Endothelial cell (in vitro differentiated cells): ENCODE measurements around the gene OCA2. TPM values are rescaled to one million over a fixed set of nuclear protein-coding genes. Genes with fewer than 3 reads are reported as not detected.

Source experiments
- DNase-seq: peaks from one replicate; pipeline ENCODE4 v3.0.0; 2021; ENCODE audit warnings: low spot score
- H3K27ac Mint-ChIP-seq: one replicate; pipeline ENCODE4 v1.8.0; 2021; ENCODE audit warnings: mixed read lengths, inconsistent platforms; ENCODE audit not compliant: unreplicated experiment
- H3K27me3 Mint-ChIP-seq: one replicate; pipeline ENCODE4 v1.8.0; 2021; ENCODE audit warnings: mild to moderate bottlenecking, moderate library complexity, mixed read lengths, inconsistent platforms; ENCODE audit not compliant: unreplicated experiment
- H3K36me3 Mint-ChIP-seq: one replicate; pipeline ENCODE4 v1.8.0; 2021; ENCODE audit warnings: mild to moderate bottlenecking, low read depth, mixed read lengths, inconsistent platforms; ENCODE audit not compliant: unreplicated experiment
- H3K4me1 Mint-ChIP-seq: one replicate; pipeline ENCODE4 v1.8.0; 2021; ENCODE audit warnings: mild to moderate bottlenecking, mixed read lengths, inconsistent platforms; ENCODE audit not compliant: unreplicated experiment
- H3K4me3 Mint-ChIP-seq: one replicate; pipeline ENCODE4 v1.8.0; 2021; ENCODE audit warnings: mild to moderate bottlenecking, mixed read lengths, inconsistent platforms; ENCODE audit not compliant: unreplicated experiment
- H3K9me3 Mint-ChIP-seq: one replicate; pipeline ENCODE4 v1.8.0; 2021; ENCODE audit warnings: mixed read lengths, inconsistent platforms; ENCODE audit not compliant: unreplicated experiment
- CTCF ChIP-seq: fragments of 200-600 bp; sonication (generic); IDR thresholded peaks from one replicate; pipeline ENCODE4 v1.5.0; 2021; ENCODE audit warnings: antibody characterized with exemption; ENCODE audit not compliant: unreplicated experiment
- total RNA-seq: library from RNA; stranded (reverse); fragmentation: NEBNext Ultra II Directional; extraction: Animal tissue kit (Norgen Biotek cat#: 25700); gene quantifications from one replicate; pipeline ENCODE4 v1.2.1, GENCODE V29; 2021; ENCODE audit not compliant: unreplicated experiment

OCA2 gene
- total RNA-seq, 1 donor from 2014 or later, result not detected

GRCh38 chr15:28021281-28022039, 77.7 kb downstream of the OCA2 start:
- no peak overlapping the region for H3K27ac Mint-ChIP-seq
- H3K36me3 Mint-ChIP-seq, result no peaks in the 10 kb centered on the region
- H3K27me3 Mint-ChIP-seq, result peaks cover 11% of the 10 kb centered on the region
- peaks cover 5% of the 10 kb centered on the region for H3K4me1 Mint-ChIP-seq
- H3K4me3 Mint-ChIP-seq, result no peak overlapping the region
- peak; percentile 47 for TF ChIP-seq CTCF
- no peaks in the 10 kb centered on the region for H3K9me3 Mint-ChIP-seq
- peak; percentile 55 for DNase-seq

GRCh38 chr15:28020644-28021043, 78.5 kb downstream of the OCA2 start:
- no peak overlapping the region for H3K4me3 Mint-ChIP-seq
- no peak for TF ChIP-seq CTCF
- no peak for DNase-seq
- no peak overlapping the region for H3K27ac Mint-ChIP-seq
- H3K4me1 Mint-ChIP-seq, result peaks cover 5% of the 10 kb centered on the region
- peaks cover 11% of the 10 kb centered on the region for H3K27me3 Mint-ChIP-seq
- H3K9me3 Mint-ChIP-seq, result no peaks in the 10 kb centered on the region
- no peaks in the 10 kb centered on the region for H3K36me3 Mint-ChIP-seq

GRCh38 chr15:28019594-28020309, 79.4 kb downstream of the OCA2 start:
- H3K27me3 Mint-ChIP-seq, result peaks cover 11% of the 10 kb centered on the region
- TF ChIP-seq CTCF, result no peak
- DNase-seq, result peak; percentile 20
- H3K36me3 Mint-ChIP-seq, result no peaks in the 10 kb centered on the region
- no peaks in the 10 kb centered on the region for H3K9me3 Mint-ChIP-seq
- no peak overlapping the region for H3K27ac Mint-ChIP-seq
- peaks cover 5% of the 10 kb centered on the region for H3K4me1 Mint-ChIP-seq
- no peak overlapping the region for H3K4me3 Mint-ChIP-seq

GRCh38 chr15:28018291-28019044, 80.6 kb downstream of the OCA2 start:
- Mint-ChIP-seq H3K27ac (no peak overlapping the region), H3K9me3 (no peaks in the 10 kb centered on the region), H3K4me3 (no peak overlapping the region), H3K36me3 (no peaks in the 10 kb centered on the region), H3K4me1 (peaks cover 5% of the 10 kb centered on the region), H3K27me3 (peaks cover 8% of the 10 kb centered on the region)
- TF ChIP-seq CTCF, result no peak
- DNase-seq, result no peak
